ENCODE measurements around the gene CHP2. TPM values are rescaled to one million over a fixed set of nuclear protein-coding genes. Genes with fewer than 3 reads are reported as not detected.

Gene CHP2
- total RNA-seq, 1 experiment from 2014 or later = not detected

- in situ Hi-C loops (cut with HindIII; ENCODE audit: low pct_unique_long_range_greater_than_20kb, low sequenced_read_pairs) = no loop called here
- no peak for DNase-seq (ENCODE audit: low read depth, low spot score)
Measured at GRCh38 chr16:23785842-23786241, 31.0 kb downstream of the CHP2 start.

- in situ Hi-C loops (cut with HindIII; ENCODE audit: low pct_unique_long_range_greater_than_20kb, low sequenced_read_pairs) = no loop called here
- DNase-seq (ENCODE audit: low read depth, low spot score) = no peak
Measured at GRCh38 chr16:23786964-23787561, 32.2 kb downstream of the CHP2 start.

GRCh38 chr16:23788685-23789084 is 33.9 kb downstream of the CHP2 start:
- in situ Hi-C loops (cut with HindIII; ENCODE audit: low pct_unique_long_range_greater_than_20kb, low sequenced_read_pairs) = no loop called here
- DNase-seq (ENCODE audit: low read depth, low spot score) = no peak

- in situ Hi-C loops (cut with HindIII; ENCODE audit: low pct_unique_long_range_greater_than_20kb, low sequenced_read_pairs) = no loop called here
Measured at GRCh38 chr16:23795378-23795777, 40.6 kb downstream of the CHP2 start.

GRCh38 chr16:23796941-23797340 is 42.1 kb downstream of the CHP2 start:
- DNase-seq (ENCODE audit: low read depth, low spot score) = no peak
- in situ Hi-C loops (cut with HindIII; ENCODE audit: low pct_unique_long_range_greater_than_20kb, low sequenced_read_pairs) = no loop called here

More at GRCh38 chr16:23795378-23795777, 40.6 kb downstream of the CHP2 start:
- no peak for DNase-seq (ENCODE audit: low read depth, low spot score)

- in situ Hi-C loops (cut with HindIII; ENCODE audit: low pct_unique_long_range_greater_than_20kb, low sequenced_read_pairs) = no loop called here
- DNase-seq (ENCODE audit: low read depth, low spot score) = peak; percentile 76
Measured at GRCh38 chr16:23801378-23801777, 46.6 kb downstream of the CHP2 start.

GRCh38 chr16:23802776-23803175 is 48.0 kb downstream of the CHP2 start:
- in situ Hi-C loops (cut with HindIII; ENCODE audit: low pct_unique_long_range_greater_than_20kb, low sequenced_read_pairs) = no loop called here
- DNase-seq (ENCODE audit: low read depth, low spot score) = no peak

- in situ Hi-C loops (cut with HindIII; ENCODE audit: low pct_unique_long_range_greater_than_20kb, low sequenced_read_pairs) = no loop called here
- DNase-seq (ENCODE audit: low read depth, low spot score) = peak; percentile 63
Measured at GRCh38 chr16:23803591-23804123, 48.8 kb downstream of the CHP2 start.

GRCh38 chr16:23807028-23807427 is 52.2 kb downstream of the CHP2 start:
- in situ Hi-C loops (cut with HindIII; ENCODE audit: low pct_unique_long_range_greater_than_20kb, low sequenced_read_pairs) = no loop called here

More at GRCh38 chr16:23807028-23807427, 52.2 kb downstream of the CHP2 start:
- no peak for DNase-seq (ENCODE audit: low read depth, low spot score)

Other genes with a start within 250 kb of the CHP2 start
- 43.6 and 58.0 TPM in 2 replicates for gene GGA2, start 244.5 kb upstream of the CHP2 start, total RNA-seq (2014; rRNA removed; shearing (Covaris generic))
- gene EARS2, start 197.7 kb upstream of the CHP2 start, total RNA-seq (2014; rRNA removed; shearing (Covaris generic)) = 41.9 and 44.3 TPM in 2 replicates
- 41.7 and 53.1 TPM in 2 replicates for gene UBFD1, start 197.3 kb upstream of the CHP2 start, total RNA-seq (2014; rRNA removed; shearing (Covaris generic))
- gene NDUFAB1, start 158.7 kb upstream of the CHP2 start, total RNA-seq (2014; rRNA removed; shearing (Covaris generic)) = 182 and 201 TPM in 2 replicates
- 21.1 and 28.8 TPM in 2 replicates for gene PALB2, start 113.7 kb upstream of the CHP2 start, total RNA-seq (2014; rRNA removed; shearing (Covaris generic))
- gene DCTN5, start 113.6 kb upstream of the CHP2 start, total RNA-seq (2014; rRNA removed; shearing (Covaris generic)) = 70.6 and 75.6 TPM in 2 replicates
- 14.3 and 16.6 TPM in 2 replicates for gene PLK1, start 76.1 kb upstream of the CHP2 start, total RNA-seq (2014; rRNA removed; shearing (Covaris generic))
- not detected in 2 replicates for gene ERN2, start 41.8 kb upstream of the CHP2 start, total RNA-seq (2014; rRNA removed; shearing (Covaris generic))
- 6.3 and 7.1 TPM in 2 replicates for gene PRKCB, start 81.0 kb downstream of the CHP2 start, total RNA-seq (2014; rRNA removed; shearing (Covaris generic))